Measurements from ENCODE around the gene RBBP5. TPM values are rescaled to one million over a fixed set of nuclear protein-coding genes. Genes with fewer than 3 reads are reported as not detected.

The RBBP5 gene
- total and polyA plus RNA-seq, 4 donors = 5.2 to 18.0 (median 9.7) TPM

GRCh38 chr1:205073511-205073910 is 48.3 kb downstream of the RBBP5 start:
- Histone ChIP-seq H3K27me3 (ENCODE audit: control insufficient read depth in 3 of 3, insufficient read depth in 3 of 3, low read length in 2 of 3) (no peaks in the 10 kb centered on the region), H3K27ac (ENCODE audit: low read depth in 1 of 2, low read length in 1 of 2) (no peak overlapping the region), H3K9ac (ENCODE audit: insufficient read depth in 1 of 2, low read length in 2 of 2) (no peak overlapping the region), H3K4me3 (no peak overlapping the region), H3K4me1 (ENCODE audit: control insufficient read depth in 5 of 5, insufficient read depth in 5 of 5, low read length in 5 of 5) (peaks cover 0 to 6% (median 0%) of the 10 kb centered on the region in 5 donors), H3K36me3 (ENCODE audit: control insufficient read depth in 4 of 4, insufficient read depth in 4 of 4, low read length in 4 of 4) (no peaks in the 10 kb centered on the region), H3K9me3 (ENCODE audit: control insufficient read depth in 4 of 4, insufficient read depth in 3 of 4, low read length in 3 of 4) (no peaks in the 10 kb centered on the region)
- WGBS, 2 donors = 89 to 90% methylated on average over 12 of the region's 12 CpGs
- no peak for TF ChIP-seq CTCF (IDR thresholded peaks at IDR 0.05; ENCODE audit: control extremely low read depth, extremely low read depth)
- DNase-seq (no peak), ATAC-seq (ENCODE audit: insufficient read depth, low FRiP score) (no peak)

GRCh38 chr1:205072881-205073280 is 48.9 kb downstream of the RBBP5 start:
- H3K9ac ChIP-seq (ENCODE audit: insufficient read depth in 1 of 2, low read length in 2 of 2) = no peak overlapping the region
- 90 to 91% methylated on average over 8 of the region's 8 CpGs for WGBS, 2 donors

DNA sequence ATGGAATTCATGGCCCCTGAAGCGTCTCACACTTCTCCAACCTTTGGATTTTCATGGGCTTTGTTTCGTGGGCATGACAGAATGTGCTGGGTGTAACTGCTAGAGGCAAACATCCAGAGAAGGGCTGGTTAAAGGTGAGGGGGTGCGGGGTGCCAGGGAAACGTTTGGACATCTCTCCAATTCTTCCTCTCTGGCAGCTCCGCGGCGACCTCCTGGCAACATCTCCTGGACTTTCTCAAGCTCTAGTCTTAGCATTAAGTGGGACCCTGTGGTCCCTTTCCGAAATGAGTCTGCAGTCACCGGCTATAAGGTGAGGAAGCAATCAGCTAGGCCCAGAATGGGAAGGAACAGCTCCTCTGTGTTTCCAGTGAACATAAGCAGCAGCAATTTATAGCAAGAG is 49.5 kb downstream of the RBBP5 start:
- Histone ChIP-seq H3K4me3 (no peak overlapping the region), H3K9ac (ENCODE audit: insufficient read depth in 1 of 2, low read length in 2 of 2) (no peak overlapping the region), H3K27me3 (ENCODE audit: control insufficient read depth in 3 of 3, insufficient read depth in 3 of 3, low read length in 2 of 3) (no peaks in the 10 kb centered on the region), H3K27ac (ENCODE audit: low read depth in 1 of 2, low read length in 1 of 2) (no peak overlapping the region), H3K4me1 (ENCODE audit: control insufficient read depth in 5 of 5, insufficient read depth in 5 of 5, low read length in 5 of 5) (peaks cover 0 to 9% (median 0%) of the 10 kb centered on the region in 5 donors), H3K36me3 (ENCODE audit: control insufficient read depth in 4 of 4, insufficient read depth in 4 of 4, low read length in 4 of 4) (no peaks in the 10 kb centered on the region), H3K9me3 (ENCODE audit: control insufficient read depth in 4 of 4, insufficient read depth in 3 of 4, low read length in 3 of 4) (no peaks in the 10 kb centered on the region)
- 78 to 91% methylated on average over 9 of the region's 9 CpGs for WGBS, 2 donors
- ATAC-seq (ENCODE audit: insufficient read depth, low FRiP score) (no peak), DNase-seq (no peak)
- no peak for TF ChIP-seq CTCF (IDR thresholded peaks at IDR 0.05; ENCODE audit: control extremely low read depth, extremely low read depth)

More at GRCh38 chr1:205072881-205073280, 48.9 kb downstream of the RBBP5 start:
- Histone ChIP-seq H3K36me3 (ENCODE audit: control insufficient read depth in 4 of 4, insufficient read depth in 4 of 4, low read length in 4 of 4) (no peaks in the 10 kb centered on the region), H3K9me3 (ENCODE audit: control insufficient read depth in 4 of 4, insufficient read depth in 3 of 4, low read length in 3 of 4) (no peaks in the 10 kb centered on the region), H3K4me3 (no peak overlapping the region), H3K27ac (ENCODE audit: low read depth in 1 of 2, low read length in 1 of 2) (no peak overlapping the region), H3K4me1 (ENCODE audit: control insufficient read depth in 5 of 5, insufficient read depth in 5 of 5, low read length in 5 of 5) (peaks cover 0 to 9% (median 0%) of the 10 kb centered on the region in 5 donors), H3K27me3 (ENCODE audit: control insufficient read depth in 3 of 3, insufficient read depth in 3 of 3, low read length in 2 of 3) (no peaks in the 10 kb centered on the region)
- ATAC-seq (ENCODE audit: insufficient read depth, low FRiP score) (no peak), DNase-seq (no peak)
- TF ChIP-seq CTCF (IDR thresholded peaks at IDR 0.05; ENCODE audit: control extremely low read depth, extremely low read depth) = no peak

DNA sequence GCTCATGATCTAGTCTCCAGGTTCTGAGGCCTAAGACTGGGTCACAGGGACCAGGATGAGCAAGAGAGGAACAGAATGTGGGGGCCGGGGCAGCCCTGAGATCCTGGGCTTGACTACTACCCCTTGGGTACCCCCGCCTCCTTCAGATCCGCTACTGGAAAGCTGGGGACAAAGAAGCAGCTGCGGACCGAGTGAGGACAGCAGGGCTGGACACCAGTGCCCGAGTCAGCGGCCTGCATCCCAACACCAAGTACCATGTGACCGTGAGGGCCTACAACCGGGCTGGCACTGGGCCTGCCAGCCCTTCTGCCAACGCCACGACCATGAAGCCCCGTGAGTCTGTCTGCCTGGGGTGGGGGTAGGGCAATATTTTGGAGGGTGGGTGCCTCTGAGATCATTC is 50.0 kb downstream of the RBBP5 start:
- 85 to 86% methylated on average over 12 of the region's 12 CpGs for WGBS, 2 donors
- Histone ChIP-seq H3K4me3 (no peak overlapping the region), H3K36me3 (ENCODE audit: control insufficient read depth in 4 of 4, insufficient read depth in 4 of 4, low read length in 4 of 4) (no peaks in the 10 kb centered on the region), H3K9ac (ENCODE audit: insufficient read depth in 1 of 2, low read length in 2 of 2) (no peak overlapping the region), H3K27ac (ENCODE audit: low read depth in 1 of 2, low read length in 1 of 2) (no peak overlapping the region), H3K4me1 (ENCODE audit: control insufficient read depth in 5 of 5, insufficient read depth in 5 of 5, low read length in 5 of 5) (peaks cover 0 to 9% (median 0%) of the 10 kb centered on the region in 5 donors), H3K27me3 (ENCODE audit: control insufficient read depth in 3 of 3, insufficient read depth in 3 of 3, low read length in 2 of 3) (no peaks in the 10 kb centered on the region), H3K9me3 (ENCODE audit: control insufficient read depth in 4 of 4, insufficient read depth in 3 of 4, low read length in 3 of 4) (no peaks in the 10 kb centered on the region)
- no peak for DNase-seq
- TF ChIP-seq CTCF (IDR thresholded peaks at IDR 0.05; ENCODE audit: control extremely low read depth, extremely low read depth) = no peak
- ATAC-seq (ENCODE audit: insufficient read depth, low FRiP score) = no peak
